Measurements from ENCODE around the gene ROPN1L. TPM values are rescaled to one million over a fixed set of nuclear protein-coding genes. Genes with fewer than 3 reads are reported as not detected.
A peak's percentile ranks its signal among the peaks of the same experiment; 100 is the strongest.

Gene ROPN1L
- total and polyA plus RNA-seq, 2 donors (not counting 1 experiment from before 2014, with no cell fraction given), result 0.91 TPM; not detected in 1

- Histone ChIP-seq H2AFZ (ENCODE audit: insufficient read depth, low read depth, low read length, poor library complexity, severe bottlenecking) (no peak overlapping the region), H3K79me2 (ENCODE audit: control insufficient read depth, insufficient read depth, low read length) (peaks cover 5% of the 10 kb centered on the region), H3K27me3 (replicated peaks in 1 of 4; ENCODE audit: control extremely low read depth in 1 of 4, control insufficient read depth in 3 of 4, insufficient read depth in 4 of 4, low read length in 3 of 4) (no peaks in the 10 kb centered on the region), H3K4me3 (ENCODE audit: control extremely low read depth in 1 of 5, extremely low read depth in 1 of 5, insufficient read depth in 1 of 5, low read depth in 2 of 5, low read length in 4 of 5) (no peak overlapping the region), H3K4me2 (replicated peaks; ENCODE audit: low read depth, low read length, poor library complexity, severe bottlenecking) (no peak overlapping the region), H3K9ac (ENCODE audit: low read length) (no peak overlapping the region), H4K20me1 (ENCODE audit: control insufficient read depth, insufficient read depth, low read length, poor library complexity, severe bottlenecking) (peaks cover 25% of the 10 kb centered on the region), H3K9me3 (ENCODE audit: control extremely low read depth in 1 of 3, control insufficient read depth in 2 of 3, insufficient read depth in 1 of 3, low read length in 2 of 3) (no peaks in the 10 kb centered on the region), H3K4me1 (ENCODE audit: control insufficient read depth in 2 of 2, insufficient read depth in 2 of 2, low read length in 2 of 2) (no peaks in the 10 kb centered on the region), H3K27ac (ENCODE audit: low read length in 2 of 2) (no peak overlapping the region), H3K36me3 (replicated peaks in 1 of 2; ENCODE audit: control extremely low read depth in 1 of 2, control insufficient read depth in 1 of 2, extremely low read depth in 1 of 2, insufficient read depth in 2 of 2, low read length in 1 of 2) (peaks cover 3 to 76% of the 10 kb centered on the region in 2 experiments)
- intact Hi-C loops (cut with micrococcal nuclease), result no loop called here
- ChIA-PET POLR2A (interaction anchor here (0.6 kb wide), 1 partner anchor 41 kb away, joined by 8 read pairs; no protein-coding TSS in a partner anchor), CTCF (interaction anchor here (0.6 kb wide), 1 partner anchor 11 kb away, joined by 3 read pairs; no protein-coding TSS in a partner anchor)
- ATAC-seq (ENCODE audit: low read depth) (no peak), DNase-seq (no peak)
- WGBS (ENCODE audit: insufficient coverage), result 100% methylated on average over 1 of the region's 2 CpGs
- Mint-ChIP-seq H3K27ac (no peak overlapping the region), H3K4me3 (no peak overlapping the region), H3K27me3 (no peaks in the 10 kb centered on the region), H3K9me3 (ENCODE audit: insufficient read depth) (no peaks in the 10 kb centered on the region), H3K4me1 (no peaks in the 10 kb centered on the region)
- no peak for TF ChIP-seq EZH2 (IDR thresholded peaks at IDR 0.05; ENCODE audit: borderline replicate concordance, insufficient read depth, low read depth, low read length, poor library complexity, severe bottlenecking)
- TF ChIP-seq, protein P1, sequence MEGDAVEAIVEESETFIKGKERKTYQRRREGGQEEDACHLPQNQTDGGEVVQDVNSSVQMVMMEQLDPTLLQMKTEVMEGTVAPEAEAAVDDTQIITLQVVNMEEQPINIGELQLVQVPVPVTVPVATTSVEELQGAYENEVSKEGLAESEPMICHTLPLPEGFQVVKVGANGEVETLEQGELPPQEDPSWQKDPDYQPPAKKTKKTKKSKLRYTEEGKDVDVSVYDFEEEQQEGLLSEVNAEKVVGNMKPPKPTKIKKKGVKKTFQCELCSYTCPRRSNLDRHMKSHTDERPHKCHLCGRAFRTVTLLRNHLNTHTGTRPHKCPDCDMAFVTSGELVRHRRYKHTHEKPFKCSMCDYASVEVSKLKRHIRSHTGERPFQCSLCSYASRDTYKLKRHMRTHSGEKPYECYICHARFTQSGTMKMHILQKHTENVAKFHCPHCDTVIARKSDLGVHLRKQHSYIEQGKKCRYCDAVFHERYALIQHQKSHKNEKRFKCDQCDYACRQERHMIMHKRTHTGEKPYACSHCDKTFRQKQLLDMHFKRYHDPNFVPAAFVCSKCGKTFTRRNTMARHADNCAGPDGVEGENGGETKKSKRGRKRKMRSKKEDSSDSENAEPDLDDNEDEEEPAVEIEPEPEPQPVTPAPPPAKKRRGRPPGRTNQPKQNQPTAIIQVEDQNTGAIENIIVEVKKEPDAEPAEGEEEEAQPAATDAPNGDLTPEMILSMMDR (IDR thresholded peaks at IDR 0.05), result no peak
Measured at GRCh38 chr5:10393491-10393890, 48.2 kb upstream of the ROPN1L start.

DNA sequence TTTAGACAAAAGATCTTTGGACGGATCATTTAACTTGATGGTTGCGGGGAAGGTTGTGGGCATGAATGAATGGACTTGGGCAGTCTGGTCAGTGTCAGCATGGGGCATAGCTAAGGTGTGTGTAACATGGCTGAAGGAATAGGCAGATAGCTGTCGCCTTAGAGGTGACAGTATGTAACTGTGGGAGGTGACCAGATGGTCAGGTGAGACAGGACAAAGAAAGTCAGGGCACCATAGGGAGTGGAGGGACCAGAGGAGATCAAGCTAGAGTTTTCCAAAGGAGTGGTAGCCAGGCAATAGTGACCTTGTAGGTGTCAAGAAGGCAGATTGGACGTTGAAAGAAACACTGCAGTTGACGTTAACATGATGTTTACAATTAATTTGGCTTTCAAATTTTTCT, 45.1 kb upstream of the ROPN1L start:
- Histone ChIP-seq H3K4me3 (ENCODE audit: control extremely low read depth in 1 of 5, extremely low read depth in 1 of 5, insufficient read depth in 1 of 5, low read depth in 2 of 5, low read length in 4 of 5) (no peak overlapping the region), H3K9ac (ENCODE audit: low read length) (no peak overlapping the region), H2AFZ (ENCODE audit: insufficient read depth, low read depth, low read length, poor library complexity, severe bottlenecking) (no peak overlapping the region), H3K27ac (ENCODE audit: low read length in 2 of 2) (no peak overlapping the region), H3K4me1 (ENCODE audit: control insufficient read depth in 2 of 2, insufficient read depth in 2 of 2, low read length in 2 of 2) (no peaks in the 10 kb centered on the region), H3K27me3 (replicated peaks in 1 of 4; ENCODE audit: control extremely low read depth in 1 of 4, control insufficient read depth in 3 of 4, insufficient read depth in 4 of 4, low read length in 3 of 4) (no peaks in the 10 kb centered on the region), H3K79me2 (ENCODE audit: control insufficient read depth, insufficient read depth, low read length) (peaks cover 3% of the 10 kb centered on the region), H3K36me3 (replicated peaks in 1 of 2; ENCODE audit: control extremely low read depth in 1 of 2, control insufficient read depth in 1 of 2, extremely low read depth in 1 of 2, insufficient read depth in 2 of 2, low read length in 1 of 2) (peaks cover 2 to 79% of the 10 kb centered on the region in 2 experiments), H3K4me2 (replicated peaks; ENCODE audit: low read depth, low read length, poor library complexity, severe bottlenecking) (no peak overlapping the region), H3K9me3 (ENCODE audit: control extremely low read depth in 1 of 3, control insufficient read depth in 2 of 3, insufficient read depth in 1 of 3, low read length in 2 of 3) (no peaks in the 10 kb centered on the region), H4K20me1 (ENCODE audit: control insufficient read depth, insufficient read depth, low read length, poor library complexity, severe bottlenecking) (peaks cover under 1% of the 10 kb centered on the region)
- ChIA-PET POLR2A (no interaction called here), CTCF (interaction anchor here (0.7 to 1.0 kb wide), 2 partner anchors 231 to 1055 kb away, joined by 3 read pairs; no protein-coding TSS in a partner anchor)
- Mint-ChIP-seq H3K4me1 (no peaks in the 10 kb centered on the region), H3K9me3 (ENCODE audit: insufficient read depth) (no peaks in the 10 kb centered on the region), H3K27ac (peak overlapping the region; percentile 28), H3K4me3 (no peak overlapping the region), H3K27me3 (no peaks in the 10 kb centered on the region)
- no peak for DNase-seq
- 100% methylated on average over 3 of the region's 5 CpGs for WGBS (ENCODE audit: insufficient coverage)
- no peak for ATAC-seq (ENCODE audit: low read depth)
- intact Hi-C loops (cut with micrococcal nuclease), result loop anchor here (5.0 kb wide), 1 partner anchor 39 kb away; no protein-coding TSS in a partner anchor
- TF ChIP-seq EZH2 (IDR thresholded peaks at IDR 0.05; ENCODE audit: borderline replicate concordance, insufficient read depth, low read depth, low read length, poor library complexity, severe bottlenecking), result no peak
- TF ChIP-seq, protein P1 (IDR thresholded peaks at IDR 0.05), result no peak
